IPS-15b (cell line): ENCODE measurements around the gene NR5A2.
A peak's percentile ranks its signal among the peaks of the same experiment; 100 is the strongest.

ENCODE experiments used
- H3K27me3 ChIP-seq: one replicate; pipeline ENCODE4 v1.6.1; 2013; ENCODE audit warnings: low read length; ENCODE audit not compliant: control insufficient read depth, insufficient read depth
- H3K36me3 ChIP-seq: one replicate; pipeline ENCODE4 v1.6.1; 2013; ENCODE audit warnings: low read length; ENCODE audit not compliant: control insufficient read depth, insufficient read depth
- H3K4me1 ChIP-seq: one replicate; pipeline ENCODE4 v1.6.1; 2013; ENCODE audit warnings: mild to moderate bottlenecking, low read length; ENCODE audit not compliant: control insufficient read depth, insufficient read depth
- H3K4me3 ChIP-seq: one replicate; pipeline ENCODE4 v1.5.1; 2013; ENCODE audit warnings: low read depth, low read length
- H3K9ac ChIP-seq: one replicate; pipeline ENCODE4 v1.6.1; 2013; ENCODE audit warnings: low read depth, mild to moderate bottlenecking, low read length
- H3K9me3 ChIP-seq: one replicate; pipeline ENCODE4 v1.6.1; 2013; ENCODE audit warnings: mild to moderate bottlenecking, low read length; ENCODE audit not compliant: control insufficient read depth, insufficient read depth

Gene NR5A2

GRCh38 chr1:200028586-200029034 is 1.1 kb downstream of the NR5A2 start:
- Histone ChIP-seq H3K9ac (no peak overlapping the region), H3K4me3 (peak overlapping the region; percentile 77), H3K36me3 (no peaks in the 10 kb centered on the region), H3K4me1 (peaks cover 11% of the 10 kb centered on the region), H3K9me3 (no peaks in the 10 kb centered on the region), H3K27me3 (peaks cover 55% of the 10 kb centered on the region)

GRCh38 chr1:200029035-200029821 is 1.7 kb downstream of the NR5A2 start:
- H3K9ac ChIP-seq = no peak overlapping the region
- peaks cover 61% of the 10 kb centered on the region for H3K27me3 ChIP-seq
- no peaks in the 10 kb centered on the region for H3K9me3 ChIP-seq
- H3K4me3 ChIP-seq = peak overlapping the region; percentile 77
- peaks cover 12% of the 10 kb centered on the region for H3K4me1 ChIP-seq
- H3K36me3 ChIP-seq = no peaks in the 10 kb centered on the region

- peak overlapping the region; percentile 77 for H3K4me3 ChIP-seq
These were observed 2.3 kb downstream of the NR5A2 start for GRCh38 chr1:200029822-200030152.

GRCh38 chr1:200030791-200031190 is 3.3 kb downstream of the NR5A2 start:
- Histone ChIP-seq H3K9me3 (no peaks in the 10 kb centered on the region), H3K36me3 (no peaks in the 10 kb centered on the region), H3K27me3 (peaks cover 75% of the 10 kb centered on the region), H3K4me1 (peaks cover 12% of the 10 kb centered on the region), H3K4me3 (peak overlapping the region; percentile 3), H3K9ac (no peak overlapping the region)

More at GRCh38 chr1:200029822-200030152, 2.3 kb downstream of the NR5A2 start:
- Histone ChIP-seq H3K9me3 (no peaks in the 10 kb centered on the region), H3K36me3 (no peaks in the 10 kb centered on the region), H3K4me1 (peaks cover 12% of the 10 kb centered on the region), H3K9ac (no peak overlapping the region), H3K27me3 (peaks cover 65% of the 10 kb centered on the region)

GRCh38 chr1:200033511-200034261 is 6.2 kb downstream of the NR5A2 start:
- Histone ChIP-seq H3K4me1 (peaks cover 17% of the 10 kb centered on the region), H3K9me3 (no peaks in the 10 kb centered on the region), H3K4me3 (peak overlapping the region; percentile 27), H3K9ac (no peak overlapping the region), H3K36me3 (no peaks in the 10 kb centered on the region), H3K27me3 (peaks cover 92% of the 10 kb centered on the region)

GRCh38 chr1:200034262-200034557 is 6.7 kb downstream of the NR5A2 start:
- Histone ChIP-seq H3K4me3 (peak overlapping the region; percentile 27), H3K27me3 (peaks cover 90% of the 10 kb centered on the region), H3K9me3 (no peaks in the 10 kb centered on the region), H3K9ac (no peak overlapping the region), H3K4me1 (peaks cover 17% of the 10 kb centered on the region), H3K36me3 (no peaks in the 10 kb centered on the region)

GRCh38 chr1:200034761-200035396 is 7.4 kb downstream of the NR5A2 start:
- Histone ChIP-seq H3K4me3 (peak overlapping the region; percentile 66), H3K9ac (no peak overlapping the region), H3K27me3 (peaks cover 89% of the 10 kb centered on the region), H3K9me3 (no peaks in the 10 kb centered on the region), H3K4me1 (peaks cover 18% of the 10 kb centered on the region), H3K36me3 (no peaks in the 10 kb centered on the region)

GRCh38 chr1:200035397-200035955 is 8.0 kb downstream of the NR5A2 start:
- Histone ChIP-seq H3K27me3 (peaks cover 89% of the 10 kb centered on the region), H3K9ac (no peak overlapping the region), H3K36me3 (no peaks in the 10 kb centered on the region), H3K9me3 (no peaks in the 10 kb centered on the region), H3K4me3 (peak overlapping the region; percentile 66), H3K4me1 (peaks cover 22% of the 10 kb centered on the region)

GRCh38 chr1:200035956-200036618 is 8.6 kb downstream of the NR5A2 start:
- H3K27me3 ChIP-seq = peaks cover 89% of the 10 kb centered on the region
- H3K9me3 ChIP-seq = no peaks in the 10 kb centered on the region
- peak overlapping the region; percentile 66 for H3K4me3 ChIP-seq
- no peak overlapping the region for H3K9ac ChIP-seq
- H3K36me3 ChIP-seq = no peaks in the 10 kb centered on the region
- H3K4me1 ChIP-seq = peaks cover 22% of the 10 kb centered on the region

GRCh38 chr1:200036619-200037270 is 9.2 kb downstream of the NR5A2 start:
- H3K9ac ChIP-seq = no peak overlapping the region
- peaks cover 22% of the 10 kb centered on the region for H3K4me1 ChIP-seq
- H3K36me3 ChIP-seq = no peaks in the 10 kb centered on the region
- H3K9me3 ChIP-seq = no peaks in the 10 kb centered on the region
- H3K27me3 ChIP-seq = peaks cover 89% of the 10 kb centered on the region
- H3K4me3 ChIP-seq = peak overlapping the region; percentile 66

- Histone ChIP-seq H3K36me3 (no peaks in the 10 kb centered on the region), H3K27me3 (peaks cover 89% of the 10 kb centered on the region), H3K4me1 (peaks cover 22% of the 10 kb centered on the region), H3K9me3 (no peaks in the 10 kb centered on the region), H3K9ac (no peak overlapping the region), H3K4me3 (peak overlapping the region; percentile 66)
These were observed 10.0 kb downstream of the NR5A2 start for GRCh38 chr1:200037501-200037900.
